Activated T-helper 2 cell treated with anti-CD3 and anti-CD28 coated beads, Interferon-gamma antibody, Interleukin-2, Interleukin-4, amounts not matched to agents 10 μg/mL and 5 μg/mL and 100 μg/mL, durations not matched to agents 14 hours and 24 hours and 36 hours (primary cell): ENCODE data around the gene AMN. TPM values are rescaled to one million over a fixed set of nuclear protein-coding genes. Genes with fewer than 3 reads are reported as not detected.

Source experiments
- DNase-seq: peaks from one replicate; pipeline ENCODE4 v3.0.0; 2021; ENCODE audit warnings: low spot score
- H3K27ac Mint-ChIP-seq: one replicate; pipeline ENCODE4 v1.8.0; 2021; ENCODE audit warnings: mixed read lengths
- H3K27me3 Mint-ChIP-seq: one replicate; pipeline ENCODE4 v1.8.0; 2021; ENCODE audit warnings: low read depth, mixed read lengths
- H3K36me3 Mint-ChIP-seq: one replicate; pipeline ENCODE4 v1.8.0; 2021; ENCODE audit warnings: low read depth, mixed read lengths
- H3K4me1 Mint-ChIP-seq: one replicate; pipeline ENCODE4 v1.8.0; 2021; ENCODE audit warnings: low read depth, mixed read lengths
- H3K4me3 Mint-ChIP-seq: one replicate; pipeline ENCODE4 v1.8.0; 2021; ENCODE audit warnings: low read depth, mild to moderate bottlenecking, moderate library complexity, mixed read lengths
- H3K9me3 Mint-ChIP-seq: one replicate; pipeline ENCODE4 v1.8.0; 2021; ENCODE audit warnings: mixed read lengths
- intact Hi-C: fragments of 100-400 bp; cut with micrococcal nuclease; formaldehyde crosslinking; loops from one replicate; pipeline ENCODE4 v1.15.1; 2023
- total RNA-seq: library from RNA; stranded (reverse); gene quantifications from 2 replicates; pipeline ENCODE4 v1.2.3, GENCODE V29; 2022

The AMN gene
- total RNA-seq, 1 donor from 2014 or later, result 0.55 TPM

GRCh38 chr14:102968306-102968705 lies 45.8 kb downstream of the AMN start:
- intact Hi-C loops, result no loop called here
- no peaks in the 10 kb centered on the region for H3K4me1 Mint-ChIP-seq
- no peaks in the 10 kb centered on the region for H3K9me3 Mint-ChIP-seq
- DNase-seq, result no peak
- H3K27me3 Mint-ChIP-seq, result no peaks in the 10 kb centered on the region
- no peaks in the 10 kb centered on the region for H3K36me3 Mint-ChIP-seq
- no peak overlapping the region for H3K4me3 Mint-ChIP-seq
- no peak overlapping the region for H3K27ac Mint-ChIP-seq

- intact Hi-C loops, result no loop called here
- Mint-ChIP-seq H3K27me3 (no peaks in the 10 kb centered on the region), H3K27ac (no peak overlapping the region), H3K9me3 (no peaks in the 10 kb centered on the region), H3K4me1 (no peaks in the 10 kb centered on the region), H3K36me3 (no peaks in the 10 kb centered on the region), H3K4me3 (no peak overlapping the region)
- no peak for DNase-seq
Measured at GRCh38 chr14:102969060-102969791, 46.8 kb downstream of the AMN start.

- Mint-ChIP-seq H3K4me1 (no peaks in the 10 kb centered on the region), H3K36me3 (no peaks in the 10 kb centered on the region), H3K4me3 (no peak overlapping the region), H3K27me3 (no peaks in the 10 kb centered on the region), H3K9me3 (no peaks in the 10 kb centered on the region), H3K27ac (no peak overlapping the region)
- intact Hi-C loops, result no loop called here
- no peak for DNase-seq
Measured at GRCh38 chr14:102969901-102970300, 47.4 kb downstream of the AMN start.

- Mint-ChIP-seq H3K4me1 (no peaks in the 10 kb centered on the region), H3K27me3 (no peaks in the 10 kb centered on the region), H3K9me3 (no peaks in the 10 kb centered on the region), H3K36me3 (no peaks in the 10 kb centered on the region), H3K4me3 (no peak overlapping the region), H3K27ac (no peak overlapping the region)
- DNase-seq, result no peak
- intact Hi-C loops, result no loop called here
Measured at GRCh38 chr14:102970496-102970895, 48.0 kb downstream of the AMN start.

GRCh38 chr14:102971314-102971713 lies 48.9 kb downstream of the AMN start:
- H3K9me3 Mint-ChIP-seq, result no peaks in the 10 kb centered on the region
- intact Hi-C loops, result no loop called here
- DNase-seq, result no peak
- H3K36me3 Mint-ChIP-seq, result no peaks in the 10 kb centered on the region
- no peaks in the 10 kb centered on the region for H3K27me3 Mint-ChIP-seq
- no peaks in the 10 kb centered on the region for H3K4me1 Mint-ChIP-seq
- H3K27ac Mint-ChIP-seq, result no peak overlapping the region
- H3K4me3 Mint-ChIP-seq, result no peak overlapping the region

- Mint-ChIP-seq H3K9me3 (no peaks in the 10 kb centered on the region), H3K27me3 (no peaks in the 10 kb centered on the region), H3K4me1 (no peaks in the 10 kb centered on the region), H3K4me3 (no peak overlapping the region), H3K27ac (no peak overlapping the region), H3K36me3 (no peaks in the 10 kb centered on the region)
- DNase-seq, result no peak
- intact Hi-C loops, result no loop called here
Measured at GRCh38 chr14:102971836-102972606, 49.6 kb downstream of the AMN start.

GRCh38 chr14:102973706-102974285 lies 51.3 kb downstream of the AMN start:
- intact Hi-C loops, result no loop called here
- Mint-ChIP-seq H3K27ac (no peak overlapping the region), H3K4me1 (no peaks in the 10 kb centered on the region), H3K9me3 (no peaks in the 10 kb centered on the region), H3K27me3 (no peaks in the 10 kb centered on the region), H3K4me3 (no peak overlapping the region), H3K36me3 (no peaks in the 10 kb centered on the region)
- no peak for DNase-seq

- Mint-ChIP-seq H3K27me3 (no peaks in the 10 kb centered on the region), H3K36me3 (no peaks in the 10 kb centered on the region), H3K27ac (no peak overlapping the region), H3K4me1 (no peaks in the 10 kb centered on the region), H3K4me3 (no peak overlapping the region), H3K9me3 (no peaks in the 10 kb centered on the region)
- intact Hi-C loops, result no loop called here
- no peak for DNase-seq
Measured at GRCh38 chr14:102975662-102976061, 53.2 kb downstream of the AMN start.

- Mint-ChIP-seq H3K27ac (no peak overlapping the region), H3K27me3 (no peaks in the 10 kb centered on the region), H3K4me1 (no peaks in the 10 kb centered on the region), H3K4me3 (no peak overlapping the region), H3K9me3 (no peaks in the 10 kb centered on the region), H3K36me3 (no peaks in the 10 kb centered on the region)
- intact Hi-C loops, result no loop called here
- DNase-seq, result no peak
Measured at GRCh38 chr14:102977475-102977874, 55.0 kb downstream of the AMN start.

GRCh38 chr14:102979406-102979805 lies 56.9 kb downstream of the AMN start:
- H3K9me3 Mint-ChIP-seq, result no peaks in the 10 kb centered on the region
- H3K4me3 Mint-ChIP-seq, result no peak overlapping the region
- no peaks in the 10 kb centered on the region for H3K4me1 Mint-ChIP-seq
- intact Hi-C loops, result no loop called here
- no peaks in the 10 kb centered on the region for H3K27me3 Mint-ChIP-seq
- no peak overlapping the region for H3K27ac Mint-ChIP-seq
- no peaks in the 10 kb centered on the region for H3K36me3 Mint-ChIP-seq
- DNase-seq, result no peak

GRCh38 chr14:102980409-102980810 lies 57.9 kb downstream of the AMN start:
- no peaks in the 10 kb centered on the region for H3K36me3 Mint-ChIP-seq

More at GRCh38 chr14:102980409-102980810, 57.9 kb downstream of the AMN start:
- Mint-ChIP-seq H3K9me3 (no peaks in the 10 kb centered on the region), H3K4me1 (no peaks in the 10 kb centered on the region), H3K4me3 (no peak overlapping the region), H3K27ac (no peak overlapping the region), H3K27me3 (no peaks in the 10 kb centered on the region)
- intact Hi-C loops, result no loop called here
- DNase-seq, result no peak
